HL-60 (cell line): ENCODE results near the gene PRADC1.

Source experiments
- DNase-seq, 2 experiments: peaks; one replicate each; pipeline ENCODE4 v3.0.0-alpha.2; 2010 to 2020; ENCODE audit warnings: low read depth in 1 of 2, low spot score in 1 of 2
- H3K27ac ChIP-seq: fragments of 250-450 bp; sonication (Bioruptor Pico); replicated peaks from 2 replicates; pipeline ENCODE4 v1.5.1; 2020; ENCODE audit warnings: mild to moderate bottlenecking, moderate library complexity
- H3K27me3 ChIP-seq: fragments of 250-450 bp; sonication (Bioruptor Pico); 2 replicates; pipeline ENCODE4 v1.5.1; 2021; ENCODE audit warnings: mild to moderate bottlenecking, moderate library complexity; ENCODE audit not compliant: insufficient read depth, poor library complexity, severe bottlenecking
- H3K4me3 ChIP-seq: replicated peaks from 2 replicates; pipeline ENCODE4 v1.5.1; 2011; ENCODE audit warnings: mild to moderate bottlenecking, control low read depth, low read length; ENCODE audit not compliant: insufficient read depth
- CTCF ChIP-seq: IDR thresholded peaks from one replicate; pipeline ENCODE4 v1.5.1; 2011; ENCODE audit warnings: low read length, control low read depth, inconsistent platforms; ENCODE audit not compliant: insufficient read depth
- GABPA ChIP-seq: IDR thresholded peaks from 2 replicates; pipeline ENCODE4 v1.6.1; 2012; ENCODE audit warnings: low read depth
- POLR2AphosphoS5 ChIP-seq: IDR thresholded peaks from 2 replicates; pipeline ENCODE4 v1.6.1; 2012; ENCODE audit warnings: low read depth
- REST ChIP-seq: IDR thresholded peaks from 2 replicates; pipeline ENCODE4 v1.6.1; 2012; ENCODE audit warnings: low read depth; ENCODE audit not compliant: insufficient replicate concordance
- SPI1 ChIP-seq: IDR thresholded peaks from 2 replicates; pipeline ENCODE4 v1.6.1; 2012; ENCODE audit warnings: low read depth, mild to moderate bottlenecking, borderline replicate concordance

PRADC1 gene

DNA sequence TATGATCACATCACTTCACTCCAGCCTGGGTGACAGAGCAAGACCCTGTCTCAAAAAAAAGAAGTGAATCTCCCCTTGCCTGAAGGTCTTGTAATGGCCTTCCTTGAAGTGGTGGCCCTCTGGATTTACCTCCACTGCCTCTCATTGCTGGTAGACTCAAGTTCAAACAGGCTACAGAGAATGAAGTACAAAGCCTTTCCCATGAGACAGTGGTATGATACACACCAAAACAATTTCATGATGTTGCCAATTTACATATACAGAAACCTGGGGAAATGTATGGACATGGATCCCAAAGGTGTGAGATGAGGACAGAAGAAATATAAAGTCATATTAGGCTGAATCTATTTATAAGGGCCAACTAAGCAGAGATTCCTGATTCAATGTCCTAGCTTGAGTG is 35.5 kb downstream of the PRADC1 start:
- Histone ChIP-seq H3K27me3 (peaks cover 20% of the 10 kb centered on the region), H3K27ac (no peak overlapping the region), H3K4me3 (no peak overlapping the region)
- no peak for DNase-seq
- TF ChIP-seq REST (no peak), GABPA (no peak), SPI1 (no peak), POLR2AphosphoS5 (no peak), CTCF (no peak)

DNA sequence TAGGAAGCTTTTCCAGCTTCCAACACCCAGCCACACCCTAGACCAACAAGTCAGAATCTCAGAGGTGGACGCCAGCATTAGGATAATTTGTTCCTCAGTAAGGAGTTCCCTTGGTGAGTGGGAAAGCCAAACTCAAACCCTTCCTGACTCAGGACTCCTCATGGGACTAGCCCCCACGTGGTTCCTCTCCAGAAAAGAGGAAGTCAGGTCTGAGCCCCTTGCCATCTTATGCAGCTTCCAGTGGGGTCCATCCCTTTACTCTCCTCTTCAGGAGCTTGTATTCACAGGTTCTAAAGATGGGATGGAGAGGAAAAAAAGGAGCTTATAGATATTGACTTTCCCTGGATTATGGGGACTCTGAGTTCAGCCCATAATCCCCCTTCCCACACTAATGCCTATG is 45.5 kb downstream of the PRADC1 start:
- H3K27ac ChIP-seq = no peak overlapping the region
- no peak overlapping the region for H3K4me3 ChIP-seq
- TF ChIP-seq CTCF (no peak), SPI1 (peak; percentile 72; the same call in 1 of the 2 replicates)
- DNase-seq = no peak
- H3K27me3 ChIP-seq = no peaks in the 10 kb centered on the region

DNA sequence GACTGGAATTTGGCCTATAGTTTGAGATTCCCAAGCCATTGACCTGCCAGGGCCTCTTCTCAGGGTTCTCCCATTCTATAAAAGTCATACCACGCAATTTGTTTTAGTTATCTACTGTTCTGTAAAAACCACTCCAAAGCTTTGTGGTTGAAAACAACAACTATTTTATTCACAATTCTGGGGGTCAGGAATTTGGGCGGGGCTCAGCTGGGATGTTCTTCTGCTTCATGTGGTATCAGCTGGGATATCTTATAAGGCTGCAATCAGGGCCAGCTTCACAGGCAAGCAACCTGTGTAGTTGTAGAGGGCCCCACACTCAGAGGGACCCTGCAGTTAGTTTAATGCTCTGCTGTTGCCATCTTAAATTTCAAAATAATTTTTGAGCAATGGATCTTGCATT is 47.1 kb downstream of the PRADC1 start:
- TF ChIP-seq GABPA = no peak
- TF ChIP-seq SPI1 = no peak
- TF ChIP-seq REST = no peak
- TF ChIP-seq CTCF = no peak
- TF ChIP-seq POLR2AphosphoS5 = no peak
- DNase-seq = no peak
- Histone ChIP-seq H3K4me3 (no peak overlapping the region), H3K27ac (no peak overlapping the region), H3K27me3 (no peaks in the 10 kb centered on the region)
